ENCODE measurements around the gene CCDC50. TPM values are rescaled to one million over a fixed set of nuclear protein-coding genes. Genes with fewer than 3 reads are reported as not detected.

CCDC50 gene
- total and polyA plus RNA-seq, 10 of the 15 experiments (the other 5 are each of a cell fraction or from before 2014, with no cell fraction given), result 46.7 to 150 (median 125) TPM

- SMC1A ChIA-PET (ENCODE audit: uncharacterized antibody, unreplicated experiment), result interaction anchor here (0.8 to 21.5 kb wide), 8 partner anchors 6 to 143 kb away, joined by 3 to 375 read pairs (median 4); no protein-coding TSS in a partner anchor
- no TSS peak for BruUV-seq (replicated peaks)
- no peak overlapping the region for H3K9ac ChIP-seq (ENCODE audit: control insufficient read depth, insufficient read depth, low read length)
- CTCF ChIA-PET, result interaction anchor here (1.9 to 4.1 kb wide), 2 partner anchors 10 to 52 kb away, joined by 4 to 29 read pairs; no protein-coding TSS in a partner anchor
- no peaks in the 10 kb centered on the region for H3K27me3 ChIP-seq (replicated peaks in 1 of 2; ENCODE audit: control insufficient read depth in 2 of 2, insufficient read depth in 2 of 2, low read length in 1 of 2)
- TF ChIP-seq ZBTB40 (IDR thresholded peaks at IDR 0.05; ENCODE audit: borderline replicate concordance) (no peak), MLLT1 (IDR thresholded peaks at IDR 0.05) (no peak), MTA2 (IDR thresholded peaks at IDR 0.05; ENCODE audit: low read depth) (no peak), JUND (IDR thresholded peaks at IDR 0.05; ENCODE audit: low read depth, low read length) (no peak), WRNIP1 (IDR thresholded peaks at IDR 0.05; ENCODE audit: borderline replicate concordance, low read depth, low read length) (no peak), CHD2 (IDR thresholded peaks at IDR 0.05; ENCODE audit: borderline replicate concordance, low read depth, low read length) (no peak), RBBP5 (conservative IDR thresholded peaks at IDR 0.05) (no peak), SP1 (IDR thresholded peaks at IDR 0.05; ENCODE audit: low read depth, low read length) (no peak), PAX8 (IDR thresholded peaks at IDR 0.05) (no peak), PBX3 (IDR thresholded peaks at IDR 0.05; ENCODE audit: insufficient replicate concordance, low read depth, low read length) (no peak), STAT3 (IDR thresholded peaks at IDR 0.05; ENCODE audit: low read depth, low read length) (no peak), EP300 (IDR thresholded peaks at IDR 0.05; ENCODE audit: borderline replicate concordance in 1 of 2, control insufficient read depth in 1 of 2, low read depth in 2 of 2, low read length in 2 of 2) (no peak), PML (IDR thresholded peaks at IDR 0.05; ENCODE audit: low read length) (no peak)
- intact Hi-C loops (cut with micrococcal nuclease; ENCODE audit: unreplicated experiment) (no loop called here), in situ Hi-C loops (cut with MboI) (no loop called here)
- H3K9me3 ChIP-seq (replicated peaks; ENCODE audit: control insufficient read depth, insufficient read depth, low read length), result no peaks in the 10 kb centered on the region; the same call in 2 of the 3 replicates
- no peak overlapping the region for H2AFZ ChIP-seq (ENCODE audit: control insufficient read depth, low read depth, low read length)
- RAD21 ChIA-PET (ENCODE audit: unreplicated experiment), result interaction anchor here (0.7 to 1.5 kb wide), 5 partner anchors 8 to 36 kb away, joined by 3 to 4 read pairs (median 3); no protein-coding TSS in a partner anchor
- no peak overlapping the region for H3K4me2 ChIP-seq (ENCODE audit: control insufficient read depth, insufficient read depth)
- H3K4me3 ChIP-seq, result no peak overlapping the region
- DNase-seq (ENCODE audit: low read depth, low spot score), result no peak
- ATAC-seq, result no peak
- H3K79me2 ChIP-seq (ENCODE audit: control insufficient read depth, insufficient read depth, low read length), result no peaks in the 10 kb centered on the region
- FAIRE-seq, result no peak
- H4K20me1 ChIP-seq (ENCODE audit: control insufficient read depth, insufficient read depth), result no peaks in the 10 kb centered on the region
- no peak overlapping the region for H3K27ac ChIP-seq (ENCODE audit: control insufficient read depth, insufficient read depth)
- no peaks in the 10 kb centered on the region for H3K36me3 ChIP-seq (ENCODE audit: control insufficient read depth in 2 of 2, insufficient read depth in 2 of 2, low read length in 1 of 2)
- POLR2A ChIA-PET, result interaction anchor here (4.4 kb wide), 1 partner anchor 10 kb away, joined by 21 read pairs; no protein-coding TSS in a partner anchor
- peaks cover 4% of the 10 kb centered on the region; the same call in 1 of the 2 replicates for H3K4me1 ChIP-seq (ENCODE audit: control insufficient read depth, insufficient read depth, low read length)
Measured at GRCh38 chr3:191280882-191281281, 48.3 kb upstream of the CCDC50 start.

All from GM12878 (cell line).